SK-N-SH (cell line): ENCODE results near the gene CCM2. TPM values are rescaled to one million over a fixed set of nuclear protein-coding genes. Genes with fewer than 3 reads are reported as not detected.

Experiments
- CTCF ChIA-PET: fragments of 300-600, 350-600 bp; formaldehyde crosslinking; extraction: SDS; loops from one replicate; lab custom pipeline; 2021; lab: Yijun Ruan, JAX
- POLR2A ChIA-PET: fragments of 350-600 bp; sonication (Branson Sonifier 250); formaldehyde crosslinking; extraction: SDS; loops from one replicate; lab custom pipeline; 2020; ENCODE audit warnings: antibody characterized with exemption, inconsistent platforms; lab: Yijun Ruan, JAX
- DNase-seq: peaks from one replicate; pipeline ENCODE4 v3.0.0; 2012
- H2AFZ ChIP-seq: fragments of 200-600 bp; sonication (generic); 2 replicates; pipeline ENCODE4 v1.8.1; 2016; ENCODE audit warnings: antibody characterized with exemption, mild to moderate bottlenecking, low read depth
- H3F3A ChIP-seq: fragments of 200-600 bp; sonication (generic); replicated peaks from 2 replicates; pipeline ENCODE3; 2016; ENCODE audit warnings: antibody characterized with exemption, mild to moderate bottlenecking; ENCODE audit not compliant: insufficient read depth
- H3K27ac ChIP-seq, 2 experiments: fragments of 200-500 bp in 1 of 2; fragments of 200-600 bp in 1 of 2; sonication (Bioruptor generic) in 1 of 2; sonication (generic), shearing (Covaris generic) in 1 of 2; 2 replicates each; pipeline versions ENCODE4 v1.5.1 to v1.6.1; 2014 to 2016; ENCODE audit warnings: low read depth in 2 of 2, inconsistent platforms in 1 of 2, low read length in 1 of 2, mild to moderate bottlenecking in 1 of 2, mixed read lengths in 1 of 2
- H3K27me3 ChIP-seq: fragments of 200-600 bp; sonication (generic), shearing (Covaris generic); 2 replicates; pipeline ENCODE4 v1.6.1; 2016; ENCODE audit warnings: mixed run types; ENCODE audit not compliant: insufficient read depth
- H3K36me3 ChIP-seq, 2 experiments: fragments of 200-500 bp in 1 of 2; fragments of 200-600 bp in 1 of 2; sonication (Bioruptor generic) in 1 of 2; sonication (generic) in 1 of 2; replicated peaks in 1 of 2; 2 replicates each; pipeline versions ENCODE3 to v1.5.1; 2014 to 2016; ENCODE audit warnings: low read length in 1 of 2, mild to moderate bottlenecking in 1 of 2; ENCODE audit not compliant: insufficient read depth in 2 of 2, control insufficient read depth in 1 of 2
- H3K4me1 ChIP-seq, 2 experiments: fragments of 200-500 bp in 1 of 2; fragments of 200-600 bp in 1 of 2; sonication (Bioruptor generic) in 1 of 2; sonication (generic), shearing (Covaris generic) in 1 of 2; 2 replicates each; pipeline versions ENCODE4 v1.5.1 to v1.6.1; 2014 to 2016; ENCODE audit warnings: low read depth in 1 of 2, low read length in 1 of 2, mixed run types in 1 of 2; ENCODE audit not compliant: insufficient read depth in 2 of 2, control insufficient read depth in 1 of 2
- H3K4me2 ChIP-seq: fragments of 200-600 bp; sonication (generic), shearing (Covaris generic); 2 replicates; pipeline ENCODE4 v1.6.1; 2017; ENCODE audit warnings: mixed run types
- H3K4me3 ChIP-seq, 2 experiments: fragments of 200-500 bp in 1 of 2; fragments of 200-600 bp in 1 of 2; sonication (Bioruptor generic) in 1 of 2; sonication (generic), shearing (Covaris generic) in 1 of 2; 2 replicates each; pipeline versions ENCODE4 v1.5.1 to v1.8.1; 2014 to 2016; ENCODE audit warnings: low read depth in 2 of 2, inconsistent platforms in 1 of 2, low read length in 1 of 2, mild to moderate bottlenecking in 1 of 2, mixed read lengths in 1 of 2, moderate library complexity in 1 of 2
- H3K79me2 ChIP-seq: fragments of 200-600 bp; sonication (generic); 2 replicates; pipeline ENCODE4 v1.8.1; 2017; ENCODE audit warnings: mild to moderate bottlenecking; ENCODE audit not compliant: insufficient read depth
- H3K9ac ChIP-seq: fragments of 200-600 bp; sonication (generic); 2 replicates; pipeline ENCODE4 v1.6.1; 2017; ENCODE audit warnings: mixed run types
- H3K9me2 ChIP-seq: fragments of 200-600 bp; sonication (generic); 2 replicates; pipeline ENCODE4 v1.6.1; 2017; ENCODE audit warnings: mixed run types
- H3K9me3 ChIP-seq: fragments of 200-600 bp; sonication (generic); 2 replicates; pipeline ENCODE4 v1.6.1; 2017; ENCODE audit warnings: mixed run types, mild to moderate bottlenecking, moderate library complexity
- H4K20me1 ChIP-seq: fragments of 200-600 bp; sonication (generic); 2 replicates; pipeline ENCODE4 v1.6.1; 2017; ENCODE audit warnings: mild to moderate bottlenecking, mixed run types; ENCODE audit not compliant: insufficient read depth
- CHD2 ChIP-seq: fragments of 150-350 bp; IDR thresholded peaks from 2 replicates; pipeline ENCODE4 v1.6.1; 2018; ENCODE audit warnings: low read length; ENCODE audit not compliant: partially characterized antibody
- ELF1 ChIP-seq: IDR thresholded peaks from 2 replicates; pipeline ENCODE4 v1.4.0; 2012
- EP300 ChIP-seq, 2 experiments: IDR thresholded peaks; 2 replicates each; pipeline versions ENCODE4 v1.4.0 to v1.6.1; 2012; ENCODE audit warnings: borderline replicate concordance in 1 of 2, low read depth in 1 of 2, low read length in 1 of 2
- GATA2 ChIP-seq: sonication (generic); formaldehyde crosslinking; IDR thresholded peaks from 2 replicates; pipeline ENCODE4 v1.5.0; 2020; ENCODE audit warnings: mild to moderate bottlenecking, missing genetic modification reagents
- MXI1 ChIP-seq: IDR thresholded peaks from 2 replicates; pipeline ENCODE4 v1.6.1; 2012; ENCODE audit warnings: mild to moderate bottlenecking, low read depth, low read length, improper control_type of control experiment
- NFIC ChIP-seq: IDR thresholded peaks from 2 replicates; pipeline ENCODE4 v1.4.0; 2012; ENCODE audit warnings: borderline replicate concordance
- POLR2AphosphoS5 ChIP-seq: IDR thresholded peaks from 2 replicates; pipeline ENCODE4 v1.6.1; 2012; ENCODE audit warnings: low read depth, low read length
- RAD21 ChIP-seq: IDR thresholded peaks from 2 replicates; pipeline ENCODE4 v1.6.1; 2012; ENCODE audit warnings: mild to moderate bottlenecking, low read length
- RFX5 ChIP-seq: IDR thresholded peaks from 2 replicates; pipeline ENCODE4 v1.6.1; 2012; ENCODE audit warnings: mild to moderate bottlenecking, improper control_type of control experiment, low read length
- SIN3A ChIP-seq: IDR thresholded peaks from 2 replicates; pipeline ENCODE4 v1.6.1; 2012; ENCODE audit warnings: low read depth, mild to moderate bottlenecking, low read length, moderate library complexity, borderline replicate concordance
- SMC3 ChIP-seq: IDR thresholded peaks from 2 replicates; pipeline ENCODE4 v1.6.1; 2012; ENCODE audit warnings: low read depth, low read length, improper control_type of control experiment
- TAF1 ChIP-seq: IDR thresholded peaks from 2 replicates; pipeline ENCODE4 v1.6.1; 2012; ENCODE audit warnings: low read depth, mild to moderate bottlenecking, low read length, moderate library complexity, borderline replicate concordance
- TCF12 ChIP-seq: IDR thresholded peaks from 2 replicates; pipeline ENCODE4 v1.4.0; 2012
- TEAD4 ChIP-seq: IDR thresholded peaks from 2 replicates; pipeline ENCODE4 v1.4.0; 2012; ENCODE audit warnings: mild to moderate bottlenecking, borderline replicate concordance; ENCODE audit not compliant: insufficient read depth
- WGBS: methylation state at CpG from one replicate; pipeline ENCODE4 v1.1.6; 2017; ENCODE audit warnings: low lambda C conversion rate; 5-methylcytosine and 5-hydroxymethylcytosine counted together
- polyA plus RNA-seq, 3 experiments: library from polyadenylated mRNA; depleted of rRNA; stranded (reverse); fragments of >200 nt; gene quantifications; 2 replicates each; pipeline ENCODE4 v1.2.3, GENCODE V29; 2012
- TF ChIP-seq, protein P1 (sequence below): IDR thresholded peaks from 2 replicates; pipeline ENCODE4 v1.4.0; 2012; ENCODE audit warnings: low read depth, borderline replicate concordance
- TF ChIP-seq, protein P2 (sequence below): fragments of 150-350 bp; IDR thresholded peaks from 2 replicates; pipeline ENCODE4 v1.6.1; 2016; ENCODE audit warnings: mild to moderate bottlenecking, low read depth, low read length
- TF ChIP-seq, protein P3 (sequence below): fragments of 150-350 bp; IDR thresholded peaks from 2 replicates; pipeline ENCODE4 v1.6.1; 2017; ENCODE audit warnings: antibody characterized with exemption, low read length, low read depth, borderline replicate concordance
- TF ChIP-seq, protein P4 (sequence below): fragments of 200-600 bp; sonication (generic); IDR thresholded peaks from 2 replicates; pipeline ENCODE4 v1.6.1; 2017; ENCODE audit warnings: antibody characterized with exemption, mild to moderate bottlenecking, moderate library complexity

CCM2 gene
- polyA plus RNA-seq, 1 of the 3 experiments (the other 2 are of a cell fraction), result 83.2 TPM

DNA sequence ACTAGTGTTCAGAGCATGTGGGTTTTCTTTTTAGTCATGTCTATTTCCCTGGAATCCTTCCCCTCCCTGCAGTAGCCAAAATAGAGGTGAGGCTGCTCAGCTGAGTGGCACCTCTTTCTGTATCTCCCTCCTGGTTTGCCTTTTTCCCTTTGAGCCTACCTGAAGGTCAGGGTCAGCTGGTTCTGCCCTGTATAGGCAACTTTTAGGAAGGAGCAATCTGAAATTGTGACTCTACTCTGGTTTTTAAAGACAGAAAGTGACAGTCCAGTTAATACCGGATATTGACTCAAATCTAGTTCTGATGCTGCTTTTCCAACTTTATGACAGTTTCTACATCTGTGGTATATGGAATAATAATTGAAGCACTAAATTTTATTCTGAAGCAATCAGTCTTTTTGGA lies 26.0 kb downstream of the CCM2 start:
- H2AFZ ChIP-seq, result no peak overlapping the region
- H4K20me1 ChIP-seq, result peaks cover 33% of the 10 kb centered on the region
- no peak for DNase-seq
- H3K79me2 ChIP-seq, result peaks cover 94% of the 10 kb centered on the region
- no peak overlapping the region for H3K9ac ChIP-seq
- H3K4me1 ChIP-seq, result no peaks in the 10 kb centered on the region; a peak in 1 of 4 replicates
- WGBS, result 96% methylated on average over 1 of the region's 1 CpG
- H3F3A ChIP-seq, result no peaks in the 10 kb centered on the region
- H3K9me3 ChIP-seq, result 0 out of 2 replicates have a peak, but pooled peaks cover 7% of the 10 kb centered on the region
- TF ChIP-seq RAD21 (no peak), SIN3A (no peak), EP300 (IDR thresholded peaks at IDR 0.05; ENCODE audit: borderline replicate concordance in 1 of 2, low read depth in 1 of 2, low read length in 1 of 2) (no peak), SMC3 (no peak), ELF1 (no peak), NFIC (no peak), RFX5 (no peak), MXI1 (no peak), TAF1 (no peak), TEAD4 (no peak), POLR2AphosphoS5 (no peak), TCF12 (no peak), GATA2 (no peak), CHD2 (no peak)
- TF ChIP-seq, protein P1, sequence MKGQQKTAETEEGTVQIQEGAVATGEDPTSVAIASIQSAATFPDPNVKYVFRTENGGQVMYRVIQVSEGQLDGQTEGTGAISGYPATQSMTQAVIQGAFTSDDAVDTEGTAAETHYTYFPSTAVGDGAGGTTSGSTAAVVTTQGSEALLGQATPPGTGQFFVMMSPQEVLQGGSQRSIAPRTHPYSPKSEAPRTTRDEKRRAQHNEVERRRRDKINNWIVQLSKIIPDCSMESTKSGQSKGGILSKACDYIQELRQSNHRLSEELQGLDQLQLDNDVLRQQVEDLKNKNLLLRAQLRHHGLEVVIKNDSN, result no peak
- TF ChIP-seq, protein P2, sequence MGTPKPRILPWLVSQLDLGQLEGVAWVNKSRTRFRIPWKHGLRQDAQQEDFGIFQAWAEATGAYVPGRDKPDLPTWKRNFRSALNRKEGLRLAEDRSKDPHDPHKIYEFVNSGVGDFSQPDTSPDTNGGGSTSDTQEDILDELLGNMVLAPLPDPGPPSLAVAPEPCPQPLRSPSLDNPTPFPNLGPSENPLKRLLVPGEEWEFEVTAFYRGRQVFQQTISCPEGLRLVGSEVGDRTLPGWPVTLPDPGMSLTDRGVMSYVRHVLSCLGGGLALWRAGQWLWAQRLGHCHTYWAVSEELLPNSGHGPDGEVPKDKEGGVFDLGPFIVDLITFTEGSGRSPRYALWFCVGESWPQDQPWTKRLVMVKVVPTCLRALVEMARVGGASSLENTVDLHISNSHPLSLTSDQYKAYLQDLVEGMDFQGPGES, result no peak
- TF ChIP-seq, protein P3, sequence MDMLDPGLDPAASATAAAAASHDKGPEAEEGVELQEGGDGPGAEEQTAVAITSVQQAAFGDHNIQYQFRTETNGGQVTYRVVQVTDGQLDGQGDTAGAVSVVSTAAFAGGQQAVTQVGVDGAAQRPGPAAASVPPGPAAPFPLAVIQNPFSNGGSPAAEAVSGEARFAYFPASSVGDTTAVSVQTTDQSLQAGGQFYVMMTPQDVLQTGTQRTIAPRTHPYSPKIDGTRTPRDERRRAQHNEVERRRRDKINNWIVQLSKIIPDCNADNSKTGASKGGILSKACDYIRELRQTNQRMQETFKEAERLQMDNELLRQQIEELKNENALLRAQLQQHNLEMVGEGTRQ, result no peak
- TF ChIP-seq, protein P4, sequence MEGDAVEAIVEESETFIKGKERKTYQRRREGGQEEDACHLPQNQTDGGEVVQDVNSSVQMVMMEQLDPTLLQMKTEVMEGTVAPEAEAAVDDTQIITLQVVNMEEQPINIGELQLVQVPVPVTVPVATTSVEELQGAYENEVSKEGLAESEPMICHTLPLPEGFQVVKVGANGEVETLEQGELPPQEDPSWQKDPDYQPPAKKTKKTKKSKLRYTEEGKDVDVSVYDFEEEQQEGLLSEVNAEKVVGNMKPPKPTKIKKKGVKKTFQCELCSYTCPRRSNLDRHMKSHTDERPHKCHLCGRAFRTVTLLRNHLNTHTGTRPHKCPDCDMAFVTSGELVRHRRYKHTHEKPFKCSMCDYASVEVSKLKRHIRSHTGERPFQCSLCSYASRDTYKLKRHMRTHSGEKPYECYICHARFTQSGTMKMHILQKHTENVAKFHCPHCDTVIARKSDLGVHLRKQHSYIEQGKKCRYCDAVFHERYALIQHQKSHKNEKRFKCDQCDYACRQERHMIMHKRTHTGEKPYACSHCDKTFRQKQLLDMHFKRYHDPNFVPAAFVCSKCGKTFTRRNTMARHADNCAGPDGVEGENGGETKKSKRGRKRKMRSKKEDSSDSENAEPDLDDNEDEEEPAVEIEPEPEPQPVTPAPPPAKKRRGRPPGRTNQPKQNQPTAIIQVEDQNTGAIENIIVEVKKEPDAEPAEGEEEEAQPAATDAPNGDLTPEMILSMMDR, result no peak
- TF ChIP-seq, all 33 proteins: peak for 0
- no peak overlapping the region for H3K4me3 ChIP-seq
- ChIA-PET CTCF (no interaction called here), POLR2A (interaction anchor here (0.7 kb wide), 1 partner anchor 18 kb away, joined by 3 read pairs; no protein-coding TSS in a partner anchor)
- no peak overlapping the region for H3K4me2 ChIP-seq
- H3K27me3 ChIP-seq, result no peaks in the 10 kb centered on the region
- H3K36me3 ChIP-seq, result peaks cover 15 to 22% of the 10 kb centered on the region in 2 experiments
- H3K27ac ChIP-seq, result no peak overlapping the region
- H3K9me2 ChIP-seq, result no peaks in the 10 kb centered on the region
